ENCODE measurements around the gene ARHGEF2. TPM values are rescaled to one million over a fixed set of nuclear protein-coding genes. Genes with fewer than 3 reads are reported as not detected.

The ARHGEF2 gene
- total RNA-seq = 100 to 1,000 TPM in 1 of 3 donors, 10 to 100 TPM in 2; 79.7 to 132 (median 90.5) TPM
- long read RNA-seq, donor 1, partial matches to known transcripts = 11 of 18 reads
- long read RNA-seq, donor 1, other reads (novel, unspliced or antisense) = 7 of 18 reads
- long read RNA-seq, donor 2, partial matches to known transcripts = 8 of 13 reads
- long read RNA-seq, donor 2, other reads (novel, unspliced or antisense) = 5 of 13 reads

DNA sequence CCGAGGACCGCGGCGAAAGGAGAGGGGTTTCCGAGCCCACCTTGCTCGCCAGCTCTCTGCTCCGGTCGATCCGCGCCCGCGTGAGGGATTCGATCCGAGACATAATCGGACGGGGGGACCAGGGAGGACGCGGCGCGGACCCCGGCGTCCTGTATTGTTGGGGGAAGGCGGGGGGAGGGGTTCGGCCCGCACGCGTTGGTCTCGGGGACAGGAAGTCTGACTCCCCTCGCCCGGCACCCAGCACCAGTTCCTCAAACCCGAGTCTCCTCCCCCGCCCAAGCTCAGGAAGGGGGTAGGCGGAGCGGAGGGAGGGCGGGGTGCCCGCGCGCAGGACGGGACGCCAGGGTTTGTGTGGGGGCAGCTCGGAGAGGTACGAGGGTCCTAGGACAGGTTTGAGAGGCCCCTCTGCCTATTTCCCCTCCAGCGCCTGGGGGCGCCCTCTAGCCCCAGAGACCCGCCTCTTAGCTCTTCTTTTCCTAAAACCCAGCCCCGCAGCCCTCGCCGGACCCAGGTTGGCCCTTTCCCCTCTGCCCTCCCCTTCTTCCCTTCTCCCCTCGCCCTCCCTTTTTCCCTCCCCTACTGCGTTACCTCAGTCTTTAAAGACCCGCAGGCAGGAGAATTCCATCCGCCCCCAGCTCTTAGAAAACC, at the start of gene ARHGEF2:
ARHGEF2 (minus strand) TSS at position 223 of the 648 bp plus-strand sequence; CDS start at position 103, 120 bp downstream.
- intact Hi-C loops (cut with DNase I, micrococcal nuclease) = no loop called here
- Histone ChIP-seq H3K4me3 (peak within 1 kb of the TSS; percentile 74), H3K4me1 (ENCODE audit: low read depth) (peaks cover 24% of the 10 kb centered on the region), H3K9me3 (no peaks in the 10 kb centered on the region), H3K36me3 (ENCODE audit: low read depth) (no peaks in the 10 kb centered on the region)
- DNase-seq (peak; percentile 87 to 95 (median 89)), ATAC-seq (peak; percentile 80)
- TF ChIP-seq CTCF (IDR thresholded peaks at IDR 0.05) = no peak

GRCh38 chr1:156026588-156026987, 48.2 kb upstream of the ARHGEF2 start:
- Histone ChIP-seq H3K4me3 (no peak overlapping the region), H3K36me3 (ENCODE audit: low read depth) (no peaks in the 10 kb centered on the region), H3K4me1 (ENCODE audit: low read depth) (no peaks in the 10 kb centered on the region), H3K9me3 (no peaks in the 10 kb centered on the region)
- TF ChIP-seq CTCF (IDR thresholded peaks at IDR 0.05) = no peak
- intact Hi-C loops (cut with DNase I, micrococcal nuclease) = no loop called here
- DNase-seq = no peak
- ATAC-seq = no peak

- H3K4me3 ChIP-seq = no peak overlapping the region
- intact Hi-C loops (cut with DNase I, micrococcal nuclease) = no loop called here
- peak in 2 of 3 donors; percentile 37 to 57 for DNase-seq
- peak; percentile 93 for ATAC-seq
- peak; percentile 40 for TF ChIP-seq CTCF (IDR thresholded peaks at IDR 0.05)
- no peaks in the 10 kb centered on the region for H3K9me3 ChIP-seq
- H3K4me1 ChIP-seq (ENCODE audit: low read depth) = no peaks in the 10 kb centered on the region
- H3K36me3 ChIP-seq (ENCODE audit: low read depth) = no peaks in the 10 kb centered on the region
These were observed 47.5 kb upstream of the ARHGEF2 start for GRCh38 chr1:156025876-156026275.

DNA sequence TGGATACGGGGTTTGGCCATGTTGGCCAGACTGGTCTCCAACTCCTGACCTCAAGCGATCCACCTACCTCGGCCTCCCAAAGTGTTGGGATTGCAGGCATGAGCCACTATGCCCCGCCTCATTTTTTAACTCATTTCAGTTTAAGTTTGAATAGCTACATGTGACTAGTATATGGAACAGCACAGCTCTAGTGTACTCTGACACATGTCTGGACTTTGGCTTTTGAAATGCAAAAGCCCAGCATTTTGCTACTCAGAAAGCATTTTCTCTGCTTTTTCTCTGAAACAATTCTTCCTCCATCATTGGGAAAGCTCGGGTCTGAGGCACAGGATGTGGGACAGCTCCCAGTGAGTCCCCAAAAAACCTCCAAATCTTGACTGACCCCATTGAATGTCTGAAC, 46.5 kb upstream of the ARHGEF2 start:
- Histone ChIP-seq H3K9me3 (no peaks in the 10 kb centered on the region), H3K4me3 (no peak overlapping the region), H3K4me1 (ENCODE audit: low read depth) (peaks cover 5% of the 10 kb centered on the region), H3K36me3 (ENCODE audit: low read depth) (no peaks in the 10 kb centered on the region)
- DNase-seq = no peak
- intact Hi-C loops (cut with DNase I, micrococcal nuclease) = no loop called here
- no peak for TF ChIP-seq CTCF (IDR thresholded peaks at IDR 0.05)
- no peak for ATAC-seq

DNA sequence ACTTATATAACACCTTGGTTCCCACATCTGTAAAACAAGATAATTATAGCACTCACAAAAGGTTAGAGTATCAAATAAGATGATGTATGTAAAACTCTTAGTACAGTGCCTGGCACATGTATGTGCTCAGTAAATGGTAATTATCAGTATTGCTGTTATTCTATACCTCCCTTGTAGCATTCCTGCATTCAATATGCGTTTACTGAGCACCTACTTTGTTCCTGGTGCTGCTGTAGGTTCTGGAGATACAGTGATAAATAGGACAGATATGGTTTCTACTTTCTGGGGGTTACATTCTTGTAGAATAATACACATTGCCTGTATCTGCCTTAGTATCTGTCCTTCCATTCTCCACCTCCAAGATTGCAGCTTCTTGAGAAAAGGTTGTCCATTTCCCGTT, 43.6 kb upstream of the ARHGEF2 start:
- Histone ChIP-seq H3K4me3 (no peak overlapping the region), H3K9me3 (no peaks in the 10 kb centered on the region), H3K36me3 (ENCODE audit: low read depth) (no peaks in the 10 kb centered on the region), H3K4me1 (ENCODE audit: low read depth) (peaks cover 9% of the 10 kb centered on the region)
- TF ChIP-seq CTCF (IDR thresholded peaks at IDR 0.05) = no peak
- no peak for DNase-seq
- ATAC-seq = no peak
- intact Hi-C loops (cut with DNase I, micrococcal nuclease) = no loop called here
